Mesodermal cell (in vitro differentiated cells): ENCODE data around the gene SIK3.

ENCODE experiments used
- H3K27ac ChIP-seq: 2 replicates; pipeline ENCODE4 v1.7.0; 2013; ENCODE audit warnings: mild to moderate bottlenecking, low read depth, low read length, moderate library complexity; ENCODE audit not compliant: severe bottlenecking
- H3K36me3 ChIP-seq: 2 replicates; pipeline ENCODE4 v1.7.1; 2013; ENCODE audit warnings: mild to moderate bottlenecking, low read length, moderate library complexity; ENCODE audit not compliant: control insufficient read depth, insufficient read depth
- H3K4me1 ChIP-seq: one replicate; pipeline ENCODE4 v1.7.1; 2013; ENCODE audit warnings: mild to moderate bottlenecking, low read length; ENCODE audit not compliant: insufficient read depth, control insufficient read depth, poor library complexity, severe bottlenecking
- H3K4me3 ChIP-seq: 2 replicates; pipeline ENCODE4 v1.7.0; 2013; ENCODE audit warnings: low read length, control low read depth, mild to moderate bottlenecking; ENCODE audit not compliant: insufficient read depth, poor library complexity, severe bottlenecking; ENCODE audit errors: extremely low read depth
- H3K9me3 ChIP-seq: 2 replicates; pipeline ENCODE4 v1.7.1; 2013; ENCODE audit warnings: mild to moderate bottlenecking, low read length, moderate library complexity; ENCODE audit not compliant: control insufficient read depth
- WGBS, 2 experiments: methylation state at CpG; one replicate each; pipeline ENCODE4 v1.1.5; 2013; ENCODE audit warnings: missing lambda C conversion rate in 2 of 2; ENCODE audit not compliant: insufficient coverage in 2 of 2; 5-methylcytosine and 5-hydroxymethylcytosine counted together

Gene SIK3

GRCh38 chr11:116895048-116895757 lies 203.0 kb downstream of the SIK3 start:
- Histone ChIP-seq H3K36me3 (peaks cover 42% of the 10 kb centered on the region), H3K27ac (no peak overlapping the region), H3K4me3 (no peak overlapping the region), H3K4me1 (peaks cover 2% of the 10 kb centered on the region), H3K9me3 (peaks cover 8% of the 10 kb centered on the region)
- WGBS, 2 experiments, result 46 to 55% methylated on average over 4 to 8 of the region's 11 CpGs

GRCh38 chr11:116893906-116894305 lies 204.3 kb downstream of the SIK3 start:
- H3K9me3 ChIP-seq, result no peaks in the 10 kb centered on the region
- peaks cover 35% of the 10 kb centered on the region for H3K36me3 ChIP-seq
- peaks cover 2% of the 10 kb centered on the region for H3K4me1 ChIP-seq
- 93 to 100% methylated on average over 2 of the region's 2 CpGs for WGBS, 2 experiments
- no peak overlapping the region for H3K27ac ChIP-seq
- H3K4me3 ChIP-seq, result no peak overlapping the region

GRCh38 chr11:116893437-116893836 lies 204.8 kb downstream of the SIK3 start:
- WGBS, 2 experiments, result 78 to 90% methylated on average over 1 to 2 of the region's 3 CpGs

DNA sequence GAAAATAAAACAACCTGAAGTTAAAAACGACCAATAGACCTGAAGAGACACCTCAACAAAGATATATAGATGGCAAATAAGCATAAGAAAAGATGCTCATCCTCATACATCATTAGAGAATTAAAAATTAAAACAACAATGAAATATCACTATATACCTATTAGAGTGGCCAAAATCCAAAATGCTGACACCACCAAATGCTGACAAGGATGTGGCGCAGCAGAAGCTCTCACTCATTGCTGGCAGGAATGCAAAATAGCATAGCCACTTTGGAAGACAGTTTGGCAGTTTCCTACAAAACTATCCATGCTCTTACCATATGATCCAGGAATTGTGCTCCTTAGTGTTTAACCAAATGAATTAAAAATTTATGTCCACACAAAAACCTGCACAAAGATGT lies 205.9 kb downstream of the SIK3 start:
- Histone ChIP-seq H3K4me3 (no peak overlapping the region), H3K4me1 (peaks cover 9% of the 10 kb centered on the region), H3K27ac (no peak overlapping the region), H3K36me3 (peaks cover 33% of the 10 kb centered on the region), H3K9me3 (no peaks in the 10 kb centered on the region)
- WGBS, 2 experiments, result 88 to 100% methylated on average over 1 of the region's 2 CpGs

More at GRCh38 chr11:116893437-116893836, 204.8 kb downstream of the SIK3 start:
- no peak overlapping the region for H3K4me3 ChIP-seq
- no peak overlapping the region for H3K27ac ChIP-seq
- H3K4me1 ChIP-seq, result peaks cover 5% of the 10 kb centered on the region
- H3K36me3 ChIP-seq, result peaks cover 35% of the 10 kb centered on the region
- no peaks in the 10 kb centered on the region for H3K9me3 ChIP-seq

GRCh38 chr11:116891746-116892145 lies 206.5 kb downstream of the SIK3 start:
- H3K27ac ChIP-seq, result no peak overlapping the region

GRCh38 chr11:116890607-116891006 lies 207.6 kb downstream of the SIK3 start:
- H3K4me1 ChIP-seq, result peaks cover 9% of the 10 kb centered on the region
- no peak overlapping the region for H3K4me3 ChIP-seq
- H3K36me3 ChIP-seq, result peaks cover 18% of the 10 kb centered on the region
- no peaks in the 10 kb centered on the region for H3K9me3 ChIP-seq
- no peak overlapping the region for H3K27ac ChIP-seq
- WGBS, 2 experiments, result 80 to 100% methylated on average over 1 to 2 of the region's 4 CpGs

More at GRCh38 chr11:116891746-116892145, 206.5 kb downstream of the SIK3 start:
- Histone ChIP-seq H3K9me3 (no peaks in the 10 kb centered on the region), H3K4me3 (no peak overlapping the region), H3K36me3 (peaks cover 28% of the 10 kb centered on the region), H3K4me1 (peaks cover 9% of the 10 kb centered on the region)
- WGBS, 2 experiments, result 88 to 92% methylated on average over 2 of the region's 2 CpGs

- H3K4me1 ChIP-seq, result peaks cover 9% of the 10 kb centered on the region
- WGBS, 2 experiments, result 80 to 100% methylated on average over 1 of the region's 2 CpGs
- H3K27ac ChIP-seq, result no peak overlapping the region
- no peak overlapping the region for H3K4me3 ChIP-seq
- no peaks in the 10 kb centered on the region for H3K9me3 ChIP-seq
- peaks cover 18% of the 10 kb centered on the region for H3K36me3 ChIP-seq
Measured at GRCh38 chr11:116890193-116890592, 208.0 kb downstream of the SIK3 start.

DNA sequence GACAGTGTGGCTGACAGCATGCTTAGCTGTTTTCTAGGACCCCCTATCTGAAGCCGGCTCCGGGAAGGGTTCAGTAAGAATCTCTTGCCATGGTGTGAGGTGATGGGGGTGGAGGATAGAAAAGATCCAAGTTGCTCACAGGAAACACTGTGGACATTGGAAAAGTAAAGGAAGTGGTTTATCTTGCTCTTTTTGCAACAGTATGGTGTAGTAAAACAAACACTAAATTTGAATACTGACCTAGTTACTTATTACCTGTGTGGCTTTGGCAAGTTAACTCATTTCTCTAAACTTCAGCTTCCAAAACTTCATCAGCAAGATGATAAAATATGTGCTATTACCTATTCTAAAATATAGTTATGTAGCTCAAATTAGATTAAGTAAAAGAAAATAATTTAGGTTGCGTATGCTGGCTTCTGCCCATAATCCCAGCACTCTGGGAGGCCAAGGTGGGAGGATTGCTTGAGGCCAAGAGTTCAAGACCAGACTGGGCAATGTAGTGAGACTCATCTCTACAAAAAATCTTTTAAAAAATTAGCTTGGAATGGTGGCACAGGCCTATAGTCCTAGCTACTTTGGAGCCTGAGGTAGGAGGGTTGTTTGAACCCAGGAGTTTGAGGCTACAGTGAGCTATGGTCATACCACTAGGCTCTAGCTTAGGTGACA lies 209.2 kb downstream of the SIK3 start:
- peaks cover 18% of the 10 kb centered on the region for H3K36me3 ChIP-seq
- peaks cover 9% of the 10 kb centered on the region for H3K4me1 ChIP-seq
- no peak overlapping the region for H3K4me3 ChIP-seq
- no peak overlapping the region for H3K27ac ChIP-seq
- no peaks in the 10 kb centered on the region for H3K9me3 ChIP-seq
- 85 to 100% methylated on average over 3 of the region's 3 CpGs for WGBS, 2 experiments

DNA sequence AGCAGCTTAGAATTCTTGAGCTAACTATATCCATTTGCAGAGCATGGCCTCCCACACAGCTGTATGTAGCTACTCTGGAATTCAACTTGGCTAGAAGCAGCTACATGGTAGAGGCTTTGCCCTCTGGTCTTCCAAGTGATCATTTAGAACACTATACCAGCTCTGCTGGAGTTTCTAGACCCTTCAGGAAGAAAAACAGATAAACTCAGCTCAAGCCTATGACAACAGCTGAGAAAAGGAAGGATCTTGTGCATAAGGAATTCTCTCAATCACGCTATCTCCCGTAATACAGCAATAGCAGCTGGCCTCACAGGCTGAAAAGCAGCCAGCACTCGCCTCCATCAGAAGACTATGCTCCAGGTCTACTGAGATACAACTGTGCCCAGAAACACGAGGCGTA lies 210.2 kb downstream of the SIK3 start:
- H3K36me3 ChIP-seq, result peaks cover 17% of the 10 kb centered on the region
- 96 to 100% methylated on average over 3 to 5 of the region's 5 CpGs for WGBS, 2 experiments
- no peaks in the 10 kb centered on the region for H3K9me3 ChIP-seq
- no peak overlapping the region for H3K27ac ChIP-seq
- no peak overlapping the region for H3K4me3 ChIP-seq
- H3K4me1 ChIP-seq, result peaks cover 9% of the 10 kb centered on the region

- H3K4me3 ChIP-seq, result no peak overlapping the region
- H3K9me3 ChIP-seq, result no peaks in the 10 kb centered on the region
- H3K36me3 ChIP-seq, result peaks cover 3% of the 10 kb centered on the region
- peaks cover 14% of the 10 kb centered on the region for H3K4me1 ChIP-seq
- WGBS, 2 experiments, result 100% methylated on average over 1 to 2 of the region's 5 CpGs
- H3K27ac ChIP-seq, result no peak overlapping the region
Measured at GRCh38 chr11:116885951-116886655, 212.1 kb downstream of the SIK3 start.
